Fibroblast of mammary gland (primary cell): Measurements from ENCODE around the gene DUOXA1.

ENCODE experiments used
- DNase-seq: peaks from one replicate; pipeline ENCODE4 v3.0.0-alpha.2; 2010; ENCODE audit warnings: low read depth
- H3K4me3 ChIP-seq: 2 replicates; pipeline ENCODE4 v1.5.1; 2011; ENCODE audit warnings: low read depth, mild to moderate bottlenecking, low read length, moderate library complexity; ENCODE audit not compliant: control insufficient read depth
- TF ChIP-seq, protein P1 (sequence below): conservative IDR thresholded peaks from 2 replicates; pipeline ENCODE4 v1.5.1; 2011; ENCODE audit warnings: low read depth, low read length, inconsistent platforms; ENCODE audit not compliant: control insufficient read depth, insufficient read depth

The DUOXA1 gene

DNA sequence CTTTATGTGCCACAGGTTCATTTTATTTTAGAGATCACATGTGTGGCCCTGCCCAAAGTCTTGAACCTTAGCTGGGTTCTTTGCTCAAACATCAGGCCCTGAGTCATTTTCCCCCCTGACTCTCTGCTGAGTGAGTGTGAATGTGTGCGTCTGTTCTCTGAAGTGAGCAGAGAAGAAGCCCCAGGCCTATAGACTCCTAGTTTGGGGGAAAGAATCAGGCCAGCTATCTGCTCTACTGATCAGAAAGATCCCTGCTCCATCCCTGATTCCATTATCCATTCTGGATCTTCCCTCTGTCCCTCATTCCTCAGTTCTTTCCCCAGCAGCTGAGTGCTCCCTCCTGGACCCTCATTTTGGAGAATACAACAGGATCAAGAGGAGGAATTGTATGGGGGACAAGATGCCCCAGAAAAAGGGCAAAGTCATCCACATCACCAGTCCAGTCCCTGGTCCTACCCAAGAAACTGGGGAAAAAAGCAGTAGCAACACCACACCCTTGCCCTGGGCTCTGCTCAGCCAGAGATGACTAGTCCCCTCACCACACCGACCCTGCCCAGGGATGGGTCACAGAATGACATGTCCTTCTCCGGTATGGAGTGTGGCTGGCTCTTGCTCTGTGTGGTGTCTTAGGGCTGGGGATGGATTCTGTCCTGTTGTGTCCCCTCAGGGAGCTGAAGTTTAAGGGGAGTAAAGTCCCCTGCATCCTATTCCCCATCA, 3.3 kb upstream of the DUOXA1 start:
- TF ChIP-seq, protein P1, sequence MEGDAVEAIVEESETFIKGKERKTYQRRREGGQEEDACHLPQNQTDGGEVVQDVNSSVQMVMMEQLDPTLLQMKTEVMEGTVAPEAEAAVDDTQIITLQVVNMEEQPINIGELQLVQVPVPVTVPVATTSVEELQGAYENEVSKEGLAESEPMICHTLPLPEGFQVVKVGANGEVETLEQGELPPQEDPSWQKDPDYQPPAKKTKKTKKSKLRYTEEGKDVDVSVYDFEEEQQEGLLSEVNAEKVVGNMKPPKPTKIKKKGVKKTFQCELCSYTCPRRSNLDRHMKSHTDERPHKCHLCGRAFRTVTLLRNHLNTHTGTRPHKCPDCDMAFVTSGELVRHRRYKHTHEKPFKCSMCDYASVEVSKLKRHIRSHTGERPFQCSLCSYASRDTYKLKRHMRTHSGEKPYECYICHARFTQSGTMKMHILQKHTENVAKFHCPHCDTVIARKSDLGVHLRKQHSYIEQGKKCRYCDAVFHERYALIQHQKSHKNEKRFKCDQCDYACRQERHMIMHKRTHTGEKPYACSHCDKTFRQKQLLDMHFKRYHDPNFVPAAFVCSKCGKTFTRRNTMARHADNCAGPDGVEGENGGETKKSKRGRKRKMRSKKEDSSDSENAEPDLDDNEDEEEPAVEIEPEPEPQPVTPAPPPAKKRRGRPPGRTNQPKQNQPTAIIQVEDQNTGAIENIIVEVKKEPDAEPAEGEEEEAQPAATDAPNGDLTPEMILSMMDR, result no peak
- no peak for DNase-seq
- H3K4me3 ChIP-seq, result no peak overlapping the region

DNA sequence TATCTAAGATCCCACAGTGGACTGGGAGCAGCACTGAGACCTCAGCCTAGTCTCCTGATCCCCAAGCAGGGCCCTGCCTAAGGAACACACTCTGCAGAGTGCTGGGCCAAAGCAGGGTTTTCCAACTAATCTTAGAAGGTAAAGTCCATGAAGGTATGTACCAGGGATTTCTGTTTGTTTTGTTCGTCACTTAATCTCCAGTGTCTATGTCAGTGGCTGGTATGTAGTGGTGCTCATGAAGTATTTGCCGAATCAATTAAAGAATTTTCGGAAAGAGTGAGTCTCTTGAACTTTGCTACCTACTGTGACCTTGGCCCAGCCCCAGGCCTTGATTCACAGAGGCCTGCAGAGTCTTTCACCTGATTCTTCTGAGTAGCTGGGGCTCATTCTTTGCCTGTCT, 1.8 kb upstream of the DUOXA1 start:
- no peak overlapping the region for H3K4me3 ChIP-seq
- no peak for DNase-seq
- TF ChIP-seq, protein P1, result no peak

DNA sequence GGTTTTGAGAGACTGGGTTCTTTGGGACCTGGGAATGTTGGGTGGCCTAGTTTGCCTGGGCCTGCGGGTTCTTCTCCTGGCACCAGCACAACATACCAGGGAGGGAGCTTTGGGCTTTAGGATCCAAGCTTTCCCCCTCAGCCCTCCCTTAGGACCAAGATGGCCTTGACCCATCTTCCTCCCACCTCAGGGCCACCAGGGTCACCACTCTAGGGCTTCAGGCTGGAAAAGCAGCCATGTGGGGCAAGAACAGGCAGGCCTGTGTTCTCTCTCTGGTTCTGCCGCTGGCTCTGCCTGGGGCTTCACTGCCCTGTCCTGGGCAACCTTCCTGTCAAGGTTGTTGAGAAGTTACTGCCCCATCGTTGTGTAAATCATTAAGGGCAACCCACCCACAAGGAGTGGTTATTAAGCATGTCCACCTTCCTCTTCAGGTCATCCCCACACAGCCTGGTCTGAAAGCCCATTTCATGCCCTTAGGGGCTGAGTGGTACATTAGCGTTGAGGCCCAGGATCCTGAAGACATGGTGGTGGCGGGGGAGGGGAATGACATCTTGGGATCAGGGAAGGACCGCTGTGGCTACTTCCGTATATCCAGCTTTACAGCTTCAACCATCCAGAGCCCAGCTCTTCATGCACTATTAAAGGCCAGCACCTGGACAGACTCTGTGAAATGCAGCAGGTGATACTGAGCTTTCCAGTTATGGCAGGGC, 767 bp upstream of the DUOXA1 start:
- TF ChIP-seq, protein P1, result no peak
- DNase-seq, result no peak
- no peak overlapping the region for H3K4me3 ChIP-seq

DNA sequence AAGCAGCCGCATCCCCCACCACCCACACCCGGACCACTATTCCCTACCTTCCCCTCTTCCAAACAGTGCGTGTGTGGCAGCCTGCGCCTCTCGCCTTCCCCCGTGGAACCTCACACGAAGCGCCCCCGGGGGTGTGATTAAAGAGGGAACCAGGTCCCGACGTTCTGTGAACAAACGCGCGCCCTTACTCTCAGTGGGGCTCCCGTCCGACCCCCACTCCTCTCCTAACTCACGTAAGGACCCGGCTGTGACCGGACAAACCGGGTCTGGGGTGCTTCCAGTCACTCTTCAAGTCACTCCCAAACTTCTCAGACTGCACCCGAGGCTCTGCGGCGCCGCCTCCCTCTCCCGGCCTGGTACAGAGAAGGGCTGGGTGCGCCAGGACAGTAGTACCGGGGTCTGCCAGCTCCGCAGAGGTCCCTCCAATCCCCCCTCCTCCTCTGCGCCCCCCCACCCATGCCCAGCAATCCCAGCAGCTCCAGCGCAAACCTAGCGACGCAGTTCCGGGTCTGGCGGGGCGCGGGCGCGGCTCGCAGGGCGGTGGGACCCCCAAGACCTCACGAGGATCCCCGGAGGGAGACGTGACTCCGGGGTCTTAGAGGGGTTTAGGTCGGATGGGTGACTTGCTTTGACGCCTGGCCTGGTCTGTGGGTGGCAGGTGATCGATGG, 574 bp downstream of the DUOXA1 start:
- TF ChIP-seq, protein P1, result no peak
- no peak for DNase-seq
- H3K4me3 ChIP-seq, result no peak overlapping the region

DNA sequence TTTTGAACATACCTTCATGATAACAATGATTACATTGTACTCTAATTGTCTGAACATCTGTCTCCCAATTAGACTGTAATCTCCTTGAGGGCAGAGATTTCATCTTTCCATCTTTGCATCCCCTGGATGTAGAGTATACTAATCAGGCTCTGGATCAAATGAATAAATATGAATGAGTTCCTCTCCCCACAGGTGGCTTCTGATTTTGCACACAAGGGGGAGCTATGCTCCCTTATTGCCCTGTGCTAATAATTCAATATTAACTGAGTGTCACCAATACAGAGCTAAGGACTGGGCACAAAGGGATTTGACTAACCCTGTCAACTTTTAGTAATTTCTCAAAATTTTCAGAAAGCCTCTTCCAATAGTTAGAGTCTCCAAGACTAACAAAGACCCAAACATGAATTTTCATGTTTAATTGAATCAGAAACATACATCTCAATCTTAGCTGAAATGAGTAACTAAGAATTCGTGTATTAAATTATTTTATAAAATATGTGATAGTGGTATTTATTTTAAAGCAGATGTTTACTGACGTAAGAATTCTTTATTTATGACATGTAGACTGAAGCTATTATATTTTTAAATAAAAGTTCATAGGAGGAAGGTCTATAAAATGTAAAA, 3.0 kb downstream of the DUOXA1 start:
- TF ChIP-seq, protein P1, result peak; percentile 69
- peak; percentile 43 for DNase-seq
- H3K4me3 ChIP-seq, result no peak overlapping the region

DNA sequence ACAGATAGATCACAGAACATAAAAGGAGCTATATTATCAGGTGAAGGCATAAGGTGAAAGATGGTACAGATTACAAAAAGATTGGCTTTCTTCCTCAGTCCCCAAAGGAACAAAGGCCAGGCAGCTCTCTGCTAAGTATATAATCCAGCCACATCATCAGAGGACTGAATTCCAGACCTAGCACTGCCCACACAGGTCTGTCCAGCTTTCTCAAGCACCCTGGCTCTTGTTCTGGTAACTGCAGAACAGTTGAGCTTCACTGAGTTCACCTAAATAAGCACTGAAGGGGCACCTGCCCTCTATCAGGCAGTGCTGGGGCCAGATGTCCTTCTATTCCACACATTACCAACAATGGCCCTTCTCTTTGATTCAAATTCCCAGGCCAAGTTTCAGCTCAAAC, 6.3 kb downstream of the DUOXA1 start:
- no peak for DNase-seq
- TF ChIP-seq, protein P1, result no peak

More for the DNA sequence above, 6.3 kb downstream of the DUOXA1 start:
- no peak overlapping the region for H3K4me3 ChIP-seq
